Brain microvascular endothelial cell (primary cell): ENCODE results near the gene ANXA2.

Source experiments
- DNase-seq: peaks from one replicate; pipeline ENCODE4 v3.0.0-alpha.2; 2020
- H3K27ac ChIP-seq: fragments of 250-450 bp; sonication (Bioruptor Pico); 2 replicates; pipeline ENCODE4 v1.5.1; 2020; ENCODE audit warnings: mild to moderate bottlenecking, moderate library complexity
- H3K27me3 ChIP-seq: fragments of 250-450 bp; sonication (Bioruptor Pico); replicated peaks from 2 replicates; pipeline ENCODE4 v1.5.1; 2020; ENCODE audit warnings: mild to moderate bottlenecking
- H3K36me3 ChIP-seq: fragments of 250-450 bp; sonication (Bioruptor Pico); replicated peaks from 2 replicates; pipeline ENCODE4 v1.5.1; 2020; ENCODE audit warnings: mild to moderate bottlenecking
- H3K4me3 ChIP-seq: 2 replicates; pipeline ENCODE4 v1.5.1; 2011; ENCODE audit warnings: low read depth, mild to moderate bottlenecking, control low read depth, low read length, moderate library complexity
- in situ Hi-C: cut with HindIII; loops from 2 replicates; pipeline ENCODE4 v1.10.0; 2017; ENCODE audit warnings: low sequenced_read_pairs, low pct_ligation_motif_present
- TF ChIP-seq, protein P1 (sequence below): IDR thresholded peaks from 2 replicates; pipeline ENCODE4 v1.5.1; 2011; ENCODE audit warnings: low read depth, mild to moderate bottlenecking, moderate library complexity, low read length, control low read depth, inconsistent platforms; ENCODE audit errors: missing control alignments

ANXA2 gene

DNA sequence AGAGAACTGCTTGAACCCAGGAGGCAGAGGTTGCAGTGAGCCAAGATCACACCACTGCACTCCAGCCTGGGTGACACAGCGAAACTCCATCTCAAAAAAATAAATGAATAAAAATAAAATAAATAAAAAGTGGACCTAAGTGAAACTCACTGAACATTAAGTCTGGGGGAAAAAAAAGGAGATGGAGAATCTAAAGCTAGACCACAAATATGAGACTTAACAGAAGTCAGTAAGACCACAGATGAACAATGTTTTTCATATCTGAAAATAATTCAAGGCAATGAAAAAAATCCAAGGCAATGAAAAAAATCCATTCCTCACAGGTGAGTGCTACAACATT is 18.6 kb downstream of the ANXA2 start:
- TF ChIP-seq, protein P1, sequence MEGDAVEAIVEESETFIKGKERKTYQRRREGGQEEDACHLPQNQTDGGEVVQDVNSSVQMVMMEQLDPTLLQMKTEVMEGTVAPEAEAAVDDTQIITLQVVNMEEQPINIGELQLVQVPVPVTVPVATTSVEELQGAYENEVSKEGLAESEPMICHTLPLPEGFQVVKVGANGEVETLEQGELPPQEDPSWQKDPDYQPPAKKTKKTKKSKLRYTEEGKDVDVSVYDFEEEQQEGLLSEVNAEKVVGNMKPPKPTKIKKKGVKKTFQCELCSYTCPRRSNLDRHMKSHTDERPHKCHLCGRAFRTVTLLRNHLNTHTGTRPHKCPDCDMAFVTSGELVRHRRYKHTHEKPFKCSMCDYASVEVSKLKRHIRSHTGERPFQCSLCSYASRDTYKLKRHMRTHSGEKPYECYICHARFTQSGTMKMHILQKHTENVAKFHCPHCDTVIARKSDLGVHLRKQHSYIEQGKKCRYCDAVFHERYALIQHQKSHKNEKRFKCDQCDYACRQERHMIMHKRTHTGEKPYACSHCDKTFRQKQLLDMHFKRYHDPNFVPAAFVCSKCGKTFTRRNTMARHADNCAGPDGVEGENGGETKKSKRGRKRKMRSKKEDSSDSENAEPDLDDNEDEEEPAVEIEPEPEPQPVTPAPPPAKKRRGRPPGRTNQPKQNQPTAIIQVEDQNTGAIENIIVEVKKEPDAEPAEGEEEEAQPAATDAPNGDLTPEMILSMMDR: no peak
- Histone ChIP-seq H3K27ac (peak overlapping the region; percentile 93), H3K4me3 (no peak overlapping the region), H3K27me3 (no peaks in the 10 kb centered on the region), H3K36me3 (peaks cover 82% of the 10 kb centered on the region)
- in situ Hi-C loops: no loop called here
- no peak for DNase-seq

DNA sequence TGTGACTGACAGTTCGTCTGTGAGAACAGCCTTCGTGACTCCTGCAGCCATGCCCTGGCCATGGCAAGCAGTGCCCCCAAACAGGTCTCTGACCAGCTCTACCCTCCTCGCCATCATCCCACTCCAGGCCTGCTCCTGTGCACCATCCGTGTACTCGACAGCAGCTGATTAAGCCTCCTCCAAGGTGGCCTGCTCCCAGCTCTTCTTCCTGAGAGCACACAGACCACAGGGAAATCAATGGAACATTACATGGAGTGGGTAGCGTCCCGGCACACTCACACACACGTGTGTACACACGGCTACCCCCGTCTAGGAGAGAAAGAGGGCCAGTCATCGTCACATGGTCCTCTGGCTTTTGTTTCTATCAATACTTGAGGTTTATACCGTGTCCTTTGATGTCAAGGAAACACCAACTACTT is 21.1 kb downstream of the ANXA2 start:
- TF ChIP-seq, protein P1: no peak
- H3K27me3 ChIP-seq: no peaks in the 10 kb centered on the region
- in situ Hi-C loops: no loop called here
- DNase-seq: no peak
- H3K36me3 ChIP-seq: peaks cover 86% of the 10 kb centered on the region
- no peak overlapping the region for H3K4me3 ChIP-seq
- H3K27ac ChIP-seq: peak overlapping the region; percentile 93

DNA sequence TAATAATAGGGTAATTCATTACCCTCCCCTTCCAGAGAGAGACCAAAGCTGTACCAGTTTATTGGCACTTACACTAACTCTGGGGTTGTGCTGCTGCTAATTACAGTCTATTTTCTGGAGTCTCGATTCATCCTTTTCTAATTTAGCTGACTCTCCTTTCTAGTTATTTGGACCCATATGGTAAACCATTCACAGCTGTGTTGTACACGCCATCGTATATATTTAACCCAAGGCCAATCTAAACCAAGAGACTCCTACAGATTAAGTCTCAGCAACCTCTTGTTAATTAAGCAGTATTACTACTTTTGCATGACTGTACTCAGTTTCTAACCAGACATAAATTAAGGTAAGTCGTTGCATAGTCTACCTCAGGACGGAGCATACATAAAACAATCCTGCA is 22.5 kb downstream of the ANXA2 start:
- Histone ChIP-seq H3K27ac (peak overlapping the region; percentile 93), H3K27me3 (no peaks in the 10 kb centered on the region), H3K4me3 (no peak overlapping the region), H3K36me3 (peaks cover 87% of the 10 kb centered on the region)
- TF ChIP-seq, protein P1: no peak
- in situ Hi-C loops: no loop called here
- DNase-seq: no peak

DNA sequence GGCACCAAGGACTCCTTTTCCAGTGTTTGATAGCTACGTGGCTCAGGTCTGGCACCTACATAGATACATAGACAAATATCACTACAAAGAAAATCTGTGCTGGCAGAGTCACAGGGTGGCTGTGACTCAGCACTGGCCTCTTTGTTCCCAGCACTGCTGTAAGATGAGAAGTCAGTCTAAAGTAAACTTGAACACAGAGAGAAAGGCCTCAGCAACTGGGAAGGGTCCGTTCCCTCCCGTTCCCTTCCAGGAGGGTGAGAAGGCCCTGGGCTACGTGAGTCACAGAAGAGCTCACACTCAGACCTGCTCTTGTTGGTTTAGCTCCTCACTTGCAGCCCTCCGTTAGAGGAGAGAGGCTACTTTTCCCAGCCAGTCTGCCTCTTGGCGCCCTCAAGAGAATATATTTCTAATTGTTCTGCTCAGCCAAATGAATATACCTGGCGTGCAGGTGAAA is 23.1 kb downstream of the ANXA2 start:
- peak; percentile 96 for DNase-seq
- Histone ChIP-seq H3K36me3 (peaks cover 90% of the 10 kb centered on the region), H3K27me3 (no peaks in the 10 kb centered on the region), H3K4me3 (no peak overlapping the region), H3K27ac (peak overlapping the region; percentile 93)
- TF ChIP-seq, protein P1: no peak
- in situ Hi-C loops: no loop called here

DNA sequence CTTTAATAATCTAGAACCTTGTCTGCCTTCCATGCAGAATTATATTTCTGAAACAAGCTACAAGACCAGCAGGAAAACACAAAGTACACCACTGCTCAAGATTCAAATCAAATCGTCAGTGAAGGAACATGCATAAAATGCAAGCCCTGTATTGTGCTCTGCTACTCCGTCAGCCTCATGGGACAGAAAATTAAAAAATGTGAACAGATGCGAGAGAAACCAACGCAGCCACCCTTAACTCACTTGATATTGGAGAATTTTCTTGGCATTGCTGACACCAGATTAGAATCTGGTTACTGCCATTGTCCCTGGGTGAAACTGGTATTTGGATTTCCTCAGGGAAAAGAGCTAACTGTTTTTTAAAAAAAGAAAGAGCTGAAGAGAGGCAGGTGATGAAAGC is 23.6 kb downstream of the ANXA2 start:
- TF ChIP-seq, protein P1: no peak
- H3K4me3 ChIP-seq: no peak overlapping the region
- H3K27me3 ChIP-seq: no peaks in the 10 kb centered on the region
- no peak for DNase-seq
- peak overlapping the region; percentile 93 for H3K27ac ChIP-seq
- peaks cover 91% of the 10 kb centered on the region for H3K36me3 ChIP-seq
- in situ Hi-C loops: no loop called here

DNA sequence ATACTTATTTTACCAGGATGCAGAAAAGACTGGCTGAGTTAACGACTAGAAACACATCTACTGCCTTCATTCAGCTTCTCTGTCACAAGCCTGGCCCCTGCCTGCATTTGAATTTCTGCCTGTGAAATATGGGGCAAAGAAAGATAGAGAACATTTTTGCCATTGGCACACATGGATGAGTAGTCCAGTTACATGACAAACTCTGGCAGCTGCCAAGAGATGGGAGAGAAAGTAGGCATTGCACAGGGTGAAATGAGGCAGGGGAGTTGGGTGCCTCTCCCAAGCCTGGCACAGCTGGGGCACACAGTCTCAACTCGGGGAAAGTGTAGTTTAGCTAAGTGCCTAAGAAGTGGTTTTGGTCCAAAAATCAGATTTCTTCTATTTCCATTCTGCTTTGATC is 24.0 kb downstream of the ANXA2 start:
- H3K36me3 ChIP-seq: peaks cover 91% of the 10 kb centered on the region
- in situ Hi-C loops: no loop called here
- TF ChIP-seq, protein P1: no peak
- H3K27me3 ChIP-seq: no peaks in the 10 kb centered on the region
- no peak for DNase-seq
- H3K27ac ChIP-seq: peak overlapping the region; percentile 93
- H3K4me3 ChIP-seq: no peak overlapping the region
